Tibial artery (tissue), 4 donors: ENCODE results near the gene UQCRC2.
"Not testable (repeated sequence)": the region's sequence is repeated elsewhere in the genome, so short reads cannot be mapped to it uniquely, and the experiment has no call there.

Source experiments
- DNase-seq, 2 donors: peaks; one replicate each; pipeline ENCODE4 v3.0.0-alpha.2; 2019
- H3K27ac ChIP-seq, 2 donors: fragments of 200-600 bp; sonication (generic) in 1 of 2; 1 replicate in 1 of 2; 2 replicates in 1 of 2; pipeline ENCODE4 v1.5.1; 2018 to 2019; ENCODE audit warnings: mild to moderate bottlenecking in 1 of 2
- H3K27me3 ChIP-seq, 2 donors: fragments of 200-600 bp; sonication (generic) in 1 of 2; one replicate each; pipeline versions ENCODE4 v1.5.1 to v1.6.0; 2016 to 2019
- H3K36me3 ChIP-seq, 3 donors: fragments of 200-600 bp; sonication (generic) in 2 of 3; one replicate each; pipeline ENCODE4 v1.5.1; 2016 to 2019; ENCODE audit warnings: mild to moderate bottlenecking in 2 of 3
- H3K4me1 ChIP-seq, 4 donors: fragments of 200-600 bp; sonication (generic) in 2 of 4; 1 replicate in 3 of 4; 2 replicates in 1 of 4; pipeline ENCODE4 v1.5.1; 2016 to 2019
- H3K4me3 ChIP-seq, 2 donors: fragments of 200-600 bp; sonication (generic) in 1 of 2; 1 replicate in 1 of 2; 2 replicates in 1 of 2; pipeline ENCODE4 v1.5.1; 2018 to 2019; ENCODE audit warnings: mild to moderate bottlenecking in 2 of 2
- H3K9me3 ChIP-seq, 3 donors: fragments of 200-600 bp; sonication (generic) in 1 of 3; one replicate each; pipeline ENCODE4 v1.5.1; 2016 to 2019
- intact Hi-C: fragments of 100-400 bp; cut with DNase I; formaldehyde crosslinking; loops from one replicate; pipeline ENCODE4 v1.15.0; 2023; ENCODE audit warnings: low total_unique reads
- TF ChIP-seq, protein P1 (sequence below), 2 experiments: fragments of 200-600 bp in 1 of 2; fragments of 450-650 bp in 1 of 2; IDR thresholded peaks; one replicate each; pipeline ENCODE4 v1.5.1; 2017 to 2019; ENCODE audit warnings: antibody characterized with exemption in 2 of 2, mild to moderate bottlenecking in 1 of 2, moderate library complexity in 1 of 2

UQCRC2 gene

GRCh38 chr16:22001591-22001990, 48.4 kb downstream of the UQCRC2 start:
- Histone ChIP-seq H3K27ac (no peak overlapping the region), H3K4me3 (no peak overlapping the region), H3K27me3 (no peaks in the 10 kb centered on the region), H3K4me1 (peaks cover 0 to 10% (median 3%) of the 10 kb centered on the region in 4 donors), H3K9me3 (no peaks in the 10 kb centered on the region), H3K36me3 (no peaks in the 10 kb centered on the region)
- TF ChIP-seq, protein P1, sequence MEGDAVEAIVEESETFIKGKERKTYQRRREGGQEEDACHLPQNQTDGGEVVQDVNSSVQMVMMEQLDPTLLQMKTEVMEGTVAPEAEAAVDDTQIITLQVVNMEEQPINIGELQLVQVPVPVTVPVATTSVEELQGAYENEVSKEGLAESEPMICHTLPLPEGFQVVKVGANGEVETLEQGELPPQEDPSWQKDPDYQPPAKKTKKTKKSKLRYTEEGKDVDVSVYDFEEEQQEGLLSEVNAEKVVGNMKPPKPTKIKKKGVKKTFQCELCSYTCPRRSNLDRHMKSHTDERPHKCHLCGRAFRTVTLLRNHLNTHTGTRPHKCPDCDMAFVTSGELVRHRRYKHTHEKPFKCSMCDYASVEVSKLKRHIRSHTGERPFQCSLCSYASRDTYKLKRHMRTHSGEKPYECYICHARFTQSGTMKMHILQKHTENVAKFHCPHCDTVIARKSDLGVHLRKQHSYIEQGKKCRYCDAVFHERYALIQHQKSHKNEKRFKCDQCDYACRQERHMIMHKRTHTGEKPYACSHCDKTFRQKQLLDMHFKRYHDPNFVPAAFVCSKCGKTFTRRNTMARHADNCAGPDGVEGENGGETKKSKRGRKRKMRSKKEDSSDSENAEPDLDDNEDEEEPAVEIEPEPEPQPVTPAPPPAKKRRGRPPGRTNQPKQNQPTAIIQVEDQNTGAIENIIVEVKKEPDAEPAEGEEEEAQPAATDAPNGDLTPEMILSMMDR (IDR thresholded peaks at IDR 0.05): no peak
- no peak for DNase-seq
- intact Hi-C loops: loop anchor here (5.0 kb wide), 1 partner anchor 76 kb away; no protein-coding TSS in a partner anchor

- H3K4me1 ChIP-seq: peaks cover 0 to 14% (median 5%) of the 10 kb centered on the region in 4 donors
- not testable (repeated sequence) for H3K36me3 ChIP-seq, H3K4me3 ChIP-seq, H3K27me3 ChIP-seq, H3K9me3 ChIP-seq, H3K27ac ChIP-seq, DNase-seq
- intact Hi-C loops: loop anchor here (5.0 kb wide), 1 partner anchor 75 kb away; no protein-coding TSS in a partner anchor
These were observed 48.9 kb downstream of the UQCRC2 start for GRCh38 chr16:22002047-22002446.

DNA sequence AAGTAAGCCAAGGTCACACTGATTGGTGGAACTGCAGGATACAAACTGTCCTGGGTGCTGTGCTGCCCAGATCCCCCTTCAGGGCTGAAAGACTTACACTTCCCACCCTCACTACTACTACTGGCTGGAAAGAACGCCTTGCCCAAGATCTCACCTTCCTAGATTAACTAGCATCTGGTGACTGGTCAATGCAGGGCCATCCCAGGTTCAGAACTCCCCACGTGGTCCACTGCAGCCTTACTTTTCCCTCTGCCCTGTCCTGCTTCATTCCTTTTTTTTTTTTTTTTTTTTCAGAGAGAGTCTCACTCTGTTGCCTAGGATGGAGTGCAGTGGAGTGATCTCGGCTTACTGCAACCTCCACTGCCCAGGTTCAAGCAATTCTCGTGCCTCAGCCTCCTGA, 50.0 kb downstream of the UQCRC2 start:
- intact Hi-C loops: loop anchor here (5.0 kb wide), 1 partner anchor 74 kb away; no protein-coding TSS in a partner anchor

GRCh38 chr16:22004341-22004740, 51.2 kb downstream of the UQCRC2 start:
- H3K27ac ChIP-seq: no peak overlapping the region
- no peaks in the 10 kb centered on the region for H3K27me3 ChIP-seq
- no peaks in the 10 kb centered on the region for H3K9me3 ChIP-seq
- TF ChIP-seq, protein P1 (IDR thresholded peaks at IDR 0.05): no peak
- intact Hi-C loops: loop anchor here (5.0 kb wide), 1 partner anchor 73 kb away; no protein-coding TSS in a partner anchor
- DNase-seq: no peak
- no peak overlapping the region for H3K4me3 ChIP-seq
- H3K36me3 ChIP-seq: no peaks in the 10 kb centered on the region
- H3K4me1 ChIP-seq: peaks cover 0 to 26% (median 14%) of the 10 kb centered on the region in 4 donors

More for the DNA sequence above, 50.0 kb downstream of the UQCRC2 start:
- Histone ChIP-seq H3K27me3 (no peaks in the 10 kb centered on the region), H3K9me3 (no peaks in the 10 kb centered on the region), H3K4me1 (peaks cover 0 to 17% (median 6%) of the 10 kb centered on the region in 4 donors), H3K4me3 (no peak overlapping the region), H3K27ac (no peak overlapping the region), H3K36me3 (no peaks in the 10 kb centered on the region)
- DNase-seq: no peak
- TF ChIP-seq, protein P1 (IDR thresholded peaks at IDR 0.05): no peak

DNA sequence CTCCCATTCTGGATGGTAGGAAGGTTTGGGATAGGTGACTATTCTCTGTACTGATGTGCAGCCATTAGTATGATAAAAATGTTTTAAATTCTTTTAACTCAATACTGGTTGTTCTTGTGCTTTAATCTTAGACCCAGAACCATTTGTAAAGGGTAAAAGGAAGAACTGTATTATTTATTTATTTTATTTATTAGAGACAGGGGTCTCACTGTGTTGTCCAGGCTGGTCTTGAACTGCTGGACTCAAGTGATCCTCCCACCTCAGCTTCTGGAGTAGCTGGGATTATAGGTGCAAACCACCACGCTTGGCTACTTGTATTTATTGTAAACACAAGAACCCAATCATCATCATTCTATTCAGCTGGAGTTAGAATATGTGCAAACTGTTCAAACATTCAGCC, 52.6 kb downstream of the UQCRC2 start:
- intact Hi-C loops: loop anchor here (5.0 kb wide), 2 partner anchors 182 to 297 kb away; no protein-coding TSS in a partner anchor
- Histone ChIP-seq H3K4me3 (no peak overlapping the region), H3K27ac (no peak overlapping the region), H3K9me3 (no peaks in the 10 kb centered on the region), H3K36me3 (no peaks in the 10 kb centered on the region), H3K27me3 (no peaks in the 10 kb centered on the region), H3K4me1 (peaks cover 0 to 29% (median 18%) of the 10 kb centered on the region in 4 donors)
- no peak for DNase-seq
- TF ChIP-seq, protein P1 (IDR thresholded peaks at IDR 0.05): no peak

DNA sequence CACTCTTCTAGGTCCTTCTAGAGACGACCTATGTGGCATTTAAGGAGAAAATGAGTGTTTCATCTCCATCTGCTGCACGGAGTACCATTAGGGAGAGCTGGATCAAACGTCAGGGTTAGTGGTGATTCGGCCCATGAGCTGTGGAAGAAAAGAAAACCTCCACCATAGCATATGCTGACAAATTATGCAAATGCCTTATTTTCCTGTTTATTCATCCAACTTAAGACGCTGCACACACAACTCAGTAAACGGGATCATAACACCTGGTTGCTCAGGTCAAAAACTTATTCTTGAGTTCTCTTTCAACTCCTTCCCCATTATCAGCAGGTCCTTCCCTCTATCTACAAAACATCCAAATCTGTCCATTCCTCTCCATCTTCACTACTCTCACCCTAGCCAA, 53.5 kb downstream of the UQCRC2 start:
- H3K4me3 ChIP-seq: peak overlapping the region in 1 of 2 donors; percentile 99
- H3K27ac ChIP-seq: no peak overlapping the region
- TF ChIP-seq, protein P1 (IDR thresholded peaks at IDR 0.05): no peak
- no peak for DNase-seq
- no peaks in the 10 kb centered on the region for H3K36me3 ChIP-seq
- intact Hi-C loops: loop anchor here (5.0 kb wide), 2 partner anchors 181 to 296 kb away; no protein-coding TSS in a partner anchor
- H3K9me3 ChIP-seq: no peaks in the 10 kb centered on the region
- H3K4me1 ChIP-seq: peaks cover 0 to 31% (median 15%) of the 10 kb centered on the region in 4 donors
- no peaks in the 10 kb centered on the region for H3K27me3 ChIP-seq
